Gastroesophageal sphincter (tissue), 4 donors: ENCODE measurements around the gene CRB2. TPM values are rescaled to one million over a fixed set of nuclear protein-coding genes. Genes with fewer than 3 reads are reported as not detected.

ENCODE experiments used
- ATAC-seq: fragments of 150-250 bp; one replicate; pipeline ENCODE4 v1.9.1; 2016; ENCODE audit warnings: mild to moderate bottlenecking, moderate library complexity
- H3K27ac ChIP-seq, 4 donors: fragments of 200-600 bp; sonication (generic) in 3 of 4; 1 replicate in 3 of 4; 2 replicates in 1 of 4; pipeline ENCODE4 v1.5.1; 2016 to 2019
- H3K27me3 ChIP-seq: fragments of 200-600 bp; sonication (generic); one replicate; pipeline ENCODE4 v1.5.1; 2019
- H3K36me3 ChIP-seq, 2 donors: fragments of 200-600 bp; sonication (generic); one replicate each; pipeline ENCODE4 v1.5.1; 2019; ENCODE audit warnings: control low read depth in 1 of 2
- H3K4me1 ChIP-seq, 3 donors: fragments of 200-600 bp; sonication (generic); 1 replicate in 2 of 3; 2 replicates in 1 of 3; pipeline ENCODE4 v1.5.1; 2016 to 2019; ENCODE audit warnings: control low read depth in 2 of 3
- H3K4me3 ChIP-seq, 2 donors: fragments of 200-600 bp; sonication (generic); one replicate each; pipeline ENCODE4 v1.5.1; 2019; ENCODE audit warnings: mild to moderate bottlenecking in 1 of 2, moderate library complexity in 1 of 2
- H3K9me3 ChIP-seq, 3 donors: fragments of 200-600 bp; sonication (generic); one replicate each; pipeline ENCODE4 v1.5.1; 2017 to 2019; ENCODE audit warnings: control low read depth in 2 of 3
- CTCF ChIP-seq, 4 experiments: fragments of 200-600 bp in 2 of 4; fragments of 450-650 bp in 2 of 4; sonication (generic) in 1 of 4; IDR thresholded peaks; one replicate each; pipeline ENCODE4 v1.5.1; 2017 to 2019; ENCODE audit warnings: antibody characterized with exemption in 4 of 4, mild to moderate bottlenecking in 2 of 4, moderate library complexity in 2 of 4
- EP300 ChIP-seq: sonication (generic); formaldehyde crosslinking; IDR thresholded peaks from one replicate; pipeline ENCODE4 v1.6.1; 2017; ENCODE audit warnings: antibody characterized with exemption, mild to moderate bottlenecking
- POLR2A ChIP-seq, 2 donors: fragments of 450-650 bp; IDR thresholded peaks; one replicate each; pipeline ENCODE4 v1.6.1; 2017; ENCODE audit warnings: antibody characterized with exemption in 2 of 2, mild to moderate bottlenecking in 2 of 2, moderate library complexity in 1 of 2
- POLR2AphosphoS5 ChIP-seq: sonication (generic); formaldehyde crosslinking; IDR thresholded peaks from one replicate; pipeline ENCODE4 v1.6.1; 2017; ENCODE audit warnings: antibody characterized with exemption
- WGBS, 2 donors: methylation state at CpG; one replicate each; pipeline ENCODE4 v1.1.5; 2018; ENCODE audit warnings: low coverage in 1 of 2; 5-methylcytosine and 5-hydroxymethylcytosine counted together
- total RNA-seq, 4 donors: library from RNA; depleted of rRNA; stranded (reverse); fragments of >200 nt; gene quantifications; one replicate each; pipeline ENCODE4 v1.1.0, GENCODE V29; 2016

Gene CRB2
- total RNA-seq, 4 donors from 2014 or later, result not detected

GRCh38 chr9:123419721-123420591 lies 64.0 kb downstream of the CRB2 start:
- Histone ChIP-seq H3K4me1 (no peaks in the 10 kb centered on the region), H3K36me3 (peaks cover 0 to 82% of the 10 kb centered on the region in 2 donors), H3K27me3 (no peaks in the 10 kb centered on the region), H3K27ac (no peak overlapping the region), H3K9me3 (no peaks in the 10 kb centered on the region), H3K4me3 (no peak overlapping the region)
- TF ChIP-seq POLR2AphosphoS5, result no peak
- no peak for TF ChIP-seq EP300
- no peak for TF ChIP-seq CTCF (IDR thresholded peaks at IDR 0.05)
- no peak for TF ChIP-seq POLR2A (IDR thresholded peaks at IDR 0.05)
- WGBS, 2 donors, result 87 to 90% methylated on average over 11 to 12 of the region's 31 CpGs
- ATAC-seq, result no peak

- no peak for TF ChIP-seq EP300
- no peak for TF ChIP-seq CTCF (IDR thresholded peaks at IDR 0.05)
- TF ChIP-seq POLR2A (IDR thresholded peaks at IDR 0.05), result no peak
- no peak for TF ChIP-seq POLR2AphosphoS5
- no peak for ATAC-seq
- no peaks in the 10 kb centered on the region for H3K9me3 ChIP-seq
- no peaks in the 10 kb centered on the region for H3K27me3 ChIP-seq
- no CpG with 5 or more reads among the region's 17 CpGs for WGBS, 2 donors
- H3K36me3 ChIP-seq, result peaks cover 0 to 82% of the 10 kb centered on the region in 2 donors
- no peak overlapping the region for H3K4me3 ChIP-seq
- no peak overlapping the region for H3K27ac ChIP-seq
- H3K4me1 ChIP-seq, result no peaks in the 10 kb centered on the region
Measured at GRCh38 chr9:123420592-123421111, 64.7 kb downstream of the CRB2 start.

GRCh38 chr9:123421186-123421585 lies 65.2 kb downstream of the CRB2 start:
- H3K36me3 ChIP-seq, result peaks cover 0 to 82% of the 10 kb centered on the region in 2 donors
- 86 to 88% methylated on average over 5 to 7 of the region's 13 CpGs for WGBS, 2 donors
- no peak for ATAC-seq
- H3K4me3 ChIP-seq, result no peak overlapping the region
- no peak for TF ChIP-seq CTCF (IDR thresholded peaks at IDR 0.05)
- no peaks in the 10 kb centered on the region for H3K27me3 ChIP-seq
- no peaks in the 10 kb centered on the region for H3K4me1 ChIP-seq
- no peak overlapping the region for H3K27ac ChIP-seq
- H3K9me3 ChIP-seq, result no peaks in the 10 kb centered on the region

GRCh38 chr9:123421801-123422455 lies 65.9 kb downstream of the CRB2 start:
- 71 to 81% methylated on average over 1 to 6 of the region's 8 CpGs for WGBS, 2 donors
- no peaks in the 10 kb centered on the region for H3K27me3 ChIP-seq
- no peak overlapping the region for H3K4me3 ChIP-seq
- H3K36me3 ChIP-seq, result peaks cover 0 to 82% of the 10 kb centered on the region in 2 donors
- TF ChIP-seq CTCF (IDR thresholded peaks at IDR 0.05) (no peak), POLR2AphosphoS5 (no peak), EP300 (no peak), POLR2A (IDR thresholded peaks at IDR 0.05) (no peak)
- no peaks in the 10 kb centered on the region for H3K4me1 ChIP-seq
- H3K27ac ChIP-seq, result no peak overlapping the region
- H3K9me3 ChIP-seq, result no peaks in the 10 kb centered on the region
- ATAC-seq, result no peak
